Tibial nerve (tissue), 3 donors: Measurements from ENCODE around the gene RBM33.

ENCODE experiments used
- CTCF ChIP-seq, 5 experiments: fragments of 200-600 bp in 3 of 5; fragments of 450-650 bp in 2 of 5; sonication (generic) in 3 of 5; IDR thresholded peaks; one replicate each; pipeline ENCODE4 v1.5.1; 2016 to 2019; ENCODE audit warnings: antibody characterized with exemption in 5 of 5, mild to moderate bottlenecking in 3 of 5, moderate library complexity in 2 of 5
- POLR2A ChIP-seq, 2 donors: fragments of 450-650 bp; IDR thresholded peaks; one replicate each; pipeline ENCODE4 v1.6.1; 2017; ENCODE audit warnings: antibody characterized with exemption in 2 of 2, mild to moderate bottlenecking in 2 of 2, moderate library complexity in 2 of 2

GRCh38 chr7:155789001-155789725, 144.7 kb downstream of the RBM33 start:
- TF ChIP-seq POLR2A (IDR thresholded peaks at IDR 0.05) (no peak), CTCF (IDR thresholded peaks at IDR 0.05) (no peak)
